HG03469 (cell line): ENCODE measurements around the gene CTNNBL1.

Source experiments
- ATAC-seq: cut with Tn5 transposase; IDR thresholded peaks from one replicate; pipeline ENCODE4 v1.9.1; 2021; ENCODE audit warnings: mild to moderate bottlenecking, moderate library complexity, moderate number of reproducible peaks; ENCODE audit not compliant: unreplicated experiment

The CTNNBL1 gene

DNA sequence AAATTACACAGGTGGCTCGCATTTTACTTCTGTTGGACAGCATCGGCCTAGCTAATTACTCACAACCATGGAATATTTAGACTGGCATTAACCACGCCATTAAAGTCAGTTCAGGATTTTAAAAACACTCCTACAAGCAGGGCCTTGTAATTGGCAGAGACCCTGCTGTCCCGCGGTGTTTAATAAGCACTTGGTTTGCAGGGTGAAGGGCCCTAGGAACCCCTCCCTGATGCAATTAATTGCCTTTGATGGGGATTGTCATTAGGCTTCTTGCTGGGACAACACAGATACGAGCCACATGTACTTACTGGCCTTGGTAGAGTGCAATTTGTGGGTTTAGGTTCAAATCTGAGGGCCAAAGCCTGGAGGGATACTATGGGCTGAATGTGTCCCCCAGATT, 201.3 kb downstream of the CTNNBL1 start:
- ATAC-seq: no peak

DNA sequence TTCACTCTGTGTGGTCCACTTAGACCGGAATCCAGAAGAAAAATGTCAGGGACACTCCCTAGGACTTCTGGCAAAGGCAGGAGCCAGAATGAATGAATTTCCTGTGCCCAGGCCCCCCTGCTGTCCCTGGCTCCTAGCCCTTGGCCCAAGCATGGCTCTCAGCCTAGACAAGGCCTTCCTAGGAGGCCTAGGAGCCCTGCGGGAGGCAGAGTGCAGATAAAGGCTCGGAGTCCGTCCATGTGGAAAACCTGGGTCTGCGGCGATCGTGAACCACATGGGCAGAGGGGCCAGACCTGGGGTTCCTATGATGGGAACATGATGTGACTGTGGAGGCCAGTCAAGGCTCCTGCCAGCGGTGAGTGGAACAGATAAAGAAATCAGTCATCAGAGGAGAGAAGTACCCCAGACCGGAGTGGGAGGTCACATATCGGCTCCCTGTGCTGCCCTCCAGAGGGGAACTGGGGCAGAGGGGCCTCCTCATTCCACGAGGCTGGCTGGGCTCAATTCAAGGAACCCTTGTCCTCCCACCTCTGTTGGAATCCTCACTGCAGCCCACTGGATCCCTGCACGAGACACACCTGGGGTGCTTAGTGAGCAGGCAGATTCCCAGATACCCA, 203.2 kb downstream of the CTNNBL1 start:
- ATAC-seq: no peak

DNA sequence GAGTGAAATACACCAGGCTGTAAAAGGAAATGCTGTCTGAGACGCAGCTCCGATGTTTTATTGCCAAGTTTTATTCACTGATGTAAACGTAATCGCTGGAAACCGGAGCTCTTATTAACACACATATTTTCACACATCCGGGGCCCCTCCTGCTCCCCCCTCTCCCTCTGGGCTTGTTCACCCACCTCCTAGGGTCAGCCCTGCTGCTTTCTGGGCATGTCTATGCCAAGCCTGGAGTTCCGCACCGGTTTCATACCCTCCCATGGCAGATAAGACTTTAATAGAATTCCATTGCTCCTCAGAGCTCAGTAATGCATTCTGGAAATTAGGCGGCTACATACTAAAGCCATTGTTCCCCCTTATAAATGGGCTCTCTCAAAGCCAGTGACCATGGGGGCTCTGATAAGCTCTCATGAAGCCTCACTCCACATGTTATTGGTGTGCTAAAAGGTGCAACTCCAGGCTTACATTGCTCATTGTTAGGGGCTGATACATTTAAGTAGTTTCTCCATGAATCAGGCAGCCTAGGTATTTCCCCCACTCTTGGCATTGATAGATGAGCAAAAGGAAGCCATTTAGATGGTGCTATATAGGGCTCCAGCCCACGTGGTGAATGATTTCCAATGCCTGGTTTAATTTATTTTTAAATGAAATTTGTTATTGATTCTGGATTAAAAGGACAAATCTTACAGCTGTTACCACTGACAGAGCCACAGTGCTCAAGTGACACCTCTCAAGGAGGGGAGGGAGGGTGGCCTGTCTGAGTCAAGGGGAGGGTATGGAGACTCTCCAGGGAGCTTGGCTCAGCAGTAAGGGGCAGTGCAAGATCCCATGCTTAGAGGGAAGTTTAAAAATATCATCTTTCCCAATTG, 204.6 kb downstream of the CTNNBL1 start:
- ATAC-seq: no peak

DNA sequence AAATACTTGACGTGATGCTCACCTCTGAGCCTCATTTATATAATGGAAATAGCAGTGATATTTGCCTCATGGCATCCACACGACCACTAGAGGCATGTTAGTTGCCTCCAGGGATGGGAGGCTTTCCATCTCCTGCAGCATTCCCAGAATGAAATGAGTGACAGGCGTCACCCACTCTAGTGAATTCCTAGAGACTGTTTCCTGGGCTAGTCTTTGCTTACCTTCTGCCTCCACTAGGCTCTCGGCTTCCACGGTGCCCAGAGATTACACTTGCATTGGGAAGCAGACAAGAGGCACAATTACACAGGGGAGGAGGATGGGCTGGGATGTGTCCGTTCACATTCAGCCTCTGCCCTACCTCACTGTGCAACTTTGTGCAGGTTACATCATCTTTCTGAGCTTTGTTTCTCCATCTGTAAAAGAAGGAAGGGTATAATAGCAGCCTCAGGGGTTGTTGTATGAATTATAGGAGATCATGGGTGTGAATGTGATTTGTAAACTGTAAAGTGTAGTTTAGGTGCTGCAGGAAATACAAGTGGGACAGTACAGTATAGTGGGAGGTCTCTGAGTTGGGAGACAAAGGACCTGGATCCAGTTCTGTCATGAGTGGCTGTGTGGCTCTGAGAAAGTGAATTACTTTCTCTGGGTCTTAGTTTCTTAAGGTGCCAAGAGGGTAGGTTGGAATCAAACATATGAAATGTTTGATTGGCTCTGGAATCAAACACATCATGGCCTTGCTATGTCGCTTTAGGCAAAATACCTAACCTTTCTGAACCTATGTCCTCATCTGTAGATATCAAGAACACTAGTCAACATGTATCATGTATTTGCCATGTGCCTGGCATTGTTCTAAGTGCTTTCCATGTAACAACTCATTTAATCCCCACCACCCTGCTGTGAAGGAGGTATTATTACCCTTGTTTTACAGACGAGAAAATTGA, 205.5 kb downstream of the CTNNBL1 start:
- ATAC-seq: no peak

DNA sequence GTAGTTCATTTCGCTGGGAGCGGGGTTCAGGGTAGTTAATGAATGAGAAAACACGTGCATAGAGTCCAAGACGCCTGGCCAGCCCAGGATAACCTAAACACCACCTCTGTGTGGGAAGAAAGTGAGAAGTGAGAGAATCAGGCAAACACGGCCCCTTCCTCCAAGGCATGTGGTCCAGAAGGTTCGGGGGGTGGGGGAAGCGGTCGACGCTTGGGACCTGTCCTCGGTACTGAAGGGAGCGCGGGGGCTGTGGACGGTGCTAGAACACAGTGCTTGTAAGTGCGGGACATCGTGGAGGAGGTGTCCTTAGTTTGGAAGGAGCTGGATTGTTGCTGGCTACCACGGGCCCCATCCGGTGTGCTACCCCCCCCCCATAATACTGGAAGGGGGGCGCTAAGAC, 207.4 kb downstream of the CTNNBL1 start:
- no peak for ATAC-seq

DNA sequence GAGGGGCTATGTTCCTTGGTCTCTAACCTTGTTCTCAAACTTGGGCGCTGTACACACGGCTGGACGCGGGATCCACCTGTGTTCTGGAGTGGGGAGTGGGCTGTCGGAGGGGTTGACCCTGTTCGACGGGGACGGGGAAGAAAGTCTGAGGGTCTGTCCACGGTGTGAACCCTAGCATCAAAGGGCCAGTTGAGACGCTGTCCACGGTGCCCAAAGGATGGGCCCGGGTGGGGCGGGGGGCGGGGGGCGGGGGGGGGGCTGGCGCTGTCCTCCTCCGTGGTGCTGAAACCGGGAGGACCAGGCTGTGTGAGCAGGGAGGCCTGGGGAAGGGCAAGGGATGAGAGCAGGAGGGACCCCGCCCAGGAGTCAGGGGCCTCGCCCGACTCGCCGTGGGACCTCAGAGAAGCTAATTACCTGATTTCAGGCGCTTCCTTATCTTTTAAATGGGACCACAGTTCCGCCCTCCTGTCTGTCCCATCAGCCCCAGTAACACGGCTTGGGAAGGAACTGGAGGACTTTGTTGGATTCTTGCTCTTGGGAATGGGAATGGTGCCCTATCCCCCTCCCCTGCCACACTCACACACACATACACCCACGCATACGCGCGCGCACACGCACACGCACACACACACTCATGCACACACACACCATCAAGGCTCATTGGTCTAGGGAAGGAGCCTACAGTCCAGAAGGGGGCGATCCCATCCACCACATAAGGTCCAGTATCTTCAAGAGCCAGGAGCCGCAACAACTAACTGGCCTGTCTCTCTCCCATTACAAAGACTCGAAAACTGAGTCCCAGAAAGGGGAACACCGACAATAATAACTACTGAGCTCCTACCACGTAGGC, 208.0 kb downstream of the CTNNBL1 start:
- ATAC-seq: no peak

DNA sequence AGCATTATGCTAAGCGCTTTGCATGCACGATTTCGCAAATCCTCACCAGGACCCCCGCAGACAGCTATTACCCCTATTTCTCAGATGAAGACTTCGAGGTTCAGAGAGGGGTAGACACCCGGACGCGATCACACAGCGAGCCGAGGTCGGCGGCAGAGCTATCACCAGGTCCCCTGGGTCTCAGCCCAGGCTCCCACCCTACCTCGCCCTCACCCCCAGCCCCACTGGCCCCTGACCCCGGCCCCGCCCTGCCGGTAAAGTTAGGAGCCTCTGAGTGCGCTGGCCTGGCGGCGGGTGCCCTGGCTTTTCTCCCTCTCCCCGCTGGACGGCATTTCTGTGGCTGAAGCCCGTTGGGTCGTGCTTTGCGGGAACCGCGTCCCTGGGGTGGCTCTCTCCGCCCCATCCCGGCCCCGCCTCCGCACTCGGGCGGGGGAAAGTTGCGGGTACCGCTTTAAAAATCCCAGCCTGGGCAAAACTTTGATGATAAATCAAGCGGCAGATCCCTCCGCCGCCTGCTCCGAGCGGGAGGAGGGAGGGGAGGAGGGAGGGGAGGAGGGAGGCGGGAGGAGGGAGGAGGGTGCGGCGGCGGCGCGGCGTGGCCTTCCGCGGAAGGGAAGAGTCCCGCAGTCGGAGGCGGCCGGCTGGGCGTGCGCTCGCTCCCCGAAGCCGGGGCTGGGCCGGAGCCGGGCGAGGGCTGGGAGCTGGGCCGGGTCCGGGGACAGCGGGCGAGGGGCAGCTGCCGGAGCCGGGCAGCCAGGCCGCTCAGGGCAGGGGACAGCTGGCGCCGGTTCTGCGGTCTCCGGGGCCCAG, 208.9 kb downstream of the CTNNBL1 start, which contains the start of gene VSTM2L:
Gene VSTM2L (plus strand): TSS at position 624 of the 810 bp plus-strand sequence. CDS start 224 bp downstream, outside the sequence.
- no peak for ATAC-seq

DNA sequence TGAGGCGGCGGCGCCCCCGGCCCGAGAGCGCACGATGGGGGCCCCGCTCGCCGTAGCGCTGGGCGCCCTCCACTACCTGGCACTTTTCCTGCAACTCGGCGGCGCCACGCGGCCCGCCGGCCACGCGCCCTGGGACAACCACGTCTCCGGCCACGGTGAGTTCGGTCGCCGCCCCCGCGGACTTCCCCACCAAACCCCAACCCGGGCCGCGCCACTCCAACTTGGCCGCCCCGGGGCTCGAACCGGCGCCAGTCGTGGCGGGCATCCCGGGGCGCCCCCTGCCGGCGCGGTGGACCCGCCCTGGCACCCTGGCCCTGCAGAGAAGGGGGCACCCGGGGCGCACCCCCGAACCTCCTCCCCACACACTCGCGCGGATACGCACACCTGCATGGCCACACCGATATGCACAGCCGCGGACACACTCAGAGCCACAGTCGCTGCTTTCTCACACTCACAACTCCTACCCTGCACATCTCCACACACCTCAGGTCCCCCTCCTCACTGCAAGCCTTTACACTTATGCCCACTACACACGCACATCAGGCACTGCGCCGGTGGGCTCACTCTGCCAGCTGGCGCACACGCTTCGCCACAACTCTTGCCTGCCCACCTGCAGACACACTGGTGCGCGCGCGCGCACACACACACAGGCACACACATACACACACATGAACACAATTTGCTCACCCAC, 209.6 kb downstream of the CTNNBL1 start:
- no peak for ATAC-seq

DNA sequence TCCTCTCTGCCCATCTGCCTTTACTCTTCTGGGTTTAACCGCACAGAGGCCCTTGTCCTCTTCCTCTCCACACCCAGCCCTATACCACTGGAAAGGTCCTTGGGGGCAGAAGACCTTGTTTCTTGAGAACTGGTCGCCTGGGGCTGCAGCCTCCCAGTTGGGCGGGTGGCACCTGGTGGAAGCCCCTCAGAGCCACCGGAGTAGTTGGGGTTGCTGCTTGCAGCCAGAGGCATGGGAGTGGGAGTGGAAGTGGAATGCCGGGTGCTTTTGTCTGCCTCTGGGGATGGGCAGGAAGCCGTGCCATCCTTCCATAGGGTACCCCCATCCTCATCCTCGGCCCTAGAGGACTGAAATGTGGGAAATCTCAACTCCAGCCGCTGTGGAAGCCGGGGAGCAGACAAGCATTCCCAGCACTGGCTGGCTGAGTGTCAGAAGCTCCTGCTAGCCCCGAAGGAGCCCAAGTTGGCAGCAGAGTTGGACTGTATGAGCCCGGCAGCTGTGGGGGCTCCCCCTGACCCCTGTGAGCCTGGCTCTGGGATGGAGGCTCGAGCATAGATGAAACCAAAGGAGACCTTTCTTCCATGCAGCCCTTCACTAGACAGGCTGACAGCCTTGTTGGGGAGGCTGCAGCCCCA, 210.3 kb downstream of the CTNNBL1 start:
- no peak for ATAC-seq

DNA sequence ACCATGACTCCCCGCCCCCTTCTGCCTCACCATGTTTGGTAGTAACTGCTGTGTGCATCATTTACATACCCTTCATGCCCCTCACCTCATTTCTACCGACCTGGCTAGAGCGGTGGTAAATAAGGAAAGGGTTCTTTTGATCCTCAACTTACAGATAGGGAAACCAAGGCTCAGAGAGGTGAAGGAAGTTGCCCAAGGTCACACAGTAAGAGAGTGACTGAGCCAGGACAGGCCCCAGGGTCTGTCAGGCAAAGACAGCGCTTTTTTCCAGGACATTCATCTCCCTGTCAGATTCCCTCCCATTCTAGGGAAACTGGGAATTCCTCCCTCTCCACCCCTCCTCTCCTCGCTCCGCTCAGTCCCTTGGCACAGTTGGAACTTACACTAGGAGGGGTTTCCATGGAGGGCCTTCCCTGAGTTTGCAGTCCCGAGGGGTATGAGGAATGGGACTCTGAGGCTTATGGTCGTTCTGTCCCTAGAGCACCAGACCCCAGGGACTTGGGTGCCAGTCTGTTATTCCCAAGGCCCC, 211.1 kb downstream of the CTNNBL1 start:
- no peak for ATAC-seq

DNA sequence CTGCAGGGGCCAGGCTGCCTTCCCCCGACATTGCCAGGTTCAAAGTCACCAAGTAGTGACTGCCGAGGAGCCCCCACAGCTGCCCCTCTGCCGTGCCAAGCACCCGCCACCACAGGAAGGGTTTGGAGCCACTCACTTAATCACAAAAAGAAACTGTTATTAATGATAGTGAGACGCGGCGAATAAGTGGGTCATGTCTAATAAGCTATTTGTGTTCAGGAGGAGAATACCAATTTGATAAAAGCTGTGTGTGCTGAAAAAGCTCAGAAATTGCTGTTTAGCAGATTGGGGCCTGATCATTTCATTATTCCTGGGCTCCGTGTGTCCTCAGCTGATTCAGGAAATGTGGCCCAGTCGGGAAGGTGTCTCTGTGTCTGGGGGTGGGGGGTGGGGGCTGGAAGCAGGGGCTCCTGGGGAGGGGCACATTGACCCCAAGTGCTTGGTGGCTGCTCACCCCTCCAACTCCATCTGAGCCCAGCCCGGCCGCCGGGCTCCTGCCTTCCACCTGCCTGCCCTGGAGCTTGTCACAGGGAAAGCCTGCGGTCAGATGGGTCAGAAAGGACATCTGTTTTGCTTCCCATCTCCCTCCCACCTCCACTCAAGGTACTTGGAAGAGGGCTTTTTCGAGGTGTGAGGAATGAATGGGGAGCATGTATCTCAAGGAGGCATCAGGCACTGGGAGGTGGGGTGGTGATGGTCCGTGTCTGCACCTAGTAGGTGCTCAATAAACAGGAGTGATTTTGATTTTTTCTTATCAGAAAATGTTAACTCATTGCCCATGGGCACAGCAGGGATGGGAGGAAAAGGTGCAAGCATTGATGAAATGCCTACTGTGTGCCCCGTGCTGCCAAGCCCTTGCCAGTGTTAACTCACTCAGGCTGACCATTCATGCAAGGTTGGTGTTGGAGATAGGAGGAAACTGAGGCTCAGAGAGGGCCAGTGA, 212.1 kb downstream of the CTNNBL1 start:
- no peak for ATAC-seq

DNA sequence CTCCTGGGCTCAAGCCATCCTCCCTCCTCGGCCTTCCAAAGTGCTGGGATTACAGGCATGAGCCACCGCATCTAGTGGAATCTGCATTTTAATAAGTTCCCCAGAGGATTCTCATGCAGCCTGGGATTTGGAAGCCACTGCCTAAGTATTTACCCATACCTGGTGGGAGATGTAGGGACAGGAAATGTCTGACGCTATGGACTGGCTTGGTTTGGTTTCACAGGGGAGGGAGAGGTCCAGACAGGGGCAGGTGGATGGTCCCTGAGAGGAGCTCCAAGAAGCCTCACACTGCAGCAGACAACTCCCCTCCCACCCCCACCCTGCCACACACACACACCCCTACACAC, 213.5 kb downstream of the CTNNBL1 start:
- no peak for ATAC-seq

DNA sequence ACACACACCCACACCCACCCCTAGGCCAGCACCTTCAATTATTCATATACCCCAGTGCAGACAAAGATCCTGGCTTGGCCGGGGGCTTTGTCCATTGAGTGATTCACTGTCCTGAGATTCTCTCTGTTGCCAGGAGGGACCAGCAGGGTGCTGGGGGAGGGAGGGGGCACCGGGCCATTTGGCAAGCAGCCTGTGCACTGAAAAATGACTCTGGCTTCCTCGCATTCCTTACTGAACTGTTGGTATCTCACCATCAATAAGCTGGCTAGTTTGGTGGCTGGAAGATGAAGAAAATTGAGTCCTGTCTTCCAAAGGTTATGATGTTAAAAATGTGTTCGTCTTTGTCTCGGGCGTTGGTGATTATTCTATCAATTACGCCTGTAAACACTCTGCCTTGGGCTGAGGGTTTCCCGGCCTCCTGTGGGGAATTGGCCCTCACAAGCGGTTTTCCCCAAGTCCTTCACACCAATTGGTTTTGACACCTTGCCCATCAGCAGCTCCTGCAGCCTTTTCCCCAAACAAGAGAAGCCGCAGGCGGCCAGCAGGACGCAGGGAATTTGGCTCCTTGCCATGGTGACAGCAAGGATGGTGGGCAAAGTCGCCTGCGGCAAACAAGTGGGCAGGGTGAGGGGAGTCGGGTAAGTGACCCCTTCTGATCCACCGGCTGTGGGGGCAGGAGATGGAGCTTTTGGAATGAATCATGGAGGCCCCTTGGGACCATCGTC, 214.0 kb downstream of the CTNNBL1 start:
- ATAC-seq: no peak

DNA sequence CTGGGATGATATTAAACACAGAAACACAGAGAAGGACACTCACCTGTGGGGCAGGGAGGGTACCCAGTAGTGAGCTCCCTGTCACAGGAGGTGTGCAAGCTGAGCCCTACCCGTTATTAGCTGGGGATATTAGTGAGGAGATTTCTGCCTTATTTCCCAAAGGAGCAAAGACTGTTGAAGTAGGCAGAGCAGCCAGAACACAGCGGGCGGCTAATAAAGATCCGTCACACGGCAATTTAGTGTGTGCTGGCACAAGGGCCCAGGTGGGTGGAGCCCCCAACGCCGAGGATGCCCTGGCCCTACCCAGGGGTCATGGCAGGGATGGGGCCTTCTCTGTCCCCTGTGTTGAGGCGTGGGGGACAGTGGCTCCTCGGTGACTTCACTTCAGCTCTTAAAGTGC, 217.4 kb downstream of the CTNNBL1 start:
- ATAC-seq: no peak

DNA sequence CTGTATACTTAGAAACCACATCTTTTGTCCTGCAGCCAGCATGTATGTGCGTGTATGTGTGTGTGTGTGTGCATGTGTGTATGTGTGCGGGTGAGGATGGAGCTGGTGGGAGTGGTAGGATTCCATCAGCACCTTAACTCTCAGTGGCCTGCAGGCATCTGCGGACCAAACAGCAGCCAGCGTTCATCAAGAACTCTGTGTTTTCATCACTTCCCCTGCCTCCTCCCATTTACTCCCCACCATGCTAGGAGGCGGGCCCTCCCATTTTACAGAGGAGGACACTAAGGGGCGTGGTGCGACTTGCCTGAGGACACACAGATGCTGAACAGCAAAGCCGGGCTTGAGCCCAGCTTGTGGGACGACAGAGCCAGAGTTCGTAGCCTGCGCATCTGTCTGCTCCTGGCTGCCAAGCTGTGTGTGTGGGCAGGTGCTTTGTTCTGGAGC, 218.0 kb downstream of the CTNNBL1 start:
- no peak for ATAC-seq

DNA sequence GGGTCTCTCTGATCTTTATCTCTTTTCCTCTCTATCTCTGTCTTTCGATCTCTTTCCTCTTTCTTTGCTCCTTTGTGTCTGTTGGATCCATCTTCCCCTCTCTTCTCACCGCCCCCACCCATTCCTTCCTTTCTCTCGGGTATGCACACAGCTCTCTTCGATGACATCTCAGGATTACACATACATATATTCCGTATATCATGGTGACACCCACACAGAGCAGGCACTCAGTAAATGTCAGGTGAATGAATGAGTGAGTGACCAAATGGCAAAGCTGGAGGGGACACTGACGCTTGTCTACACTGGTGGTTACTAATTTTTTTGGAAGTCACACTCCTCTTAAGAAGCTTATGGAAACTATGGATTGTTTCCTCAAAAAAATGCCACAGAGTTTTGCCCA, 219.0 kb downstream of the CTNNBL1 start:
- no peak for ATAC-seq
